Adrenal gland (tissue), 12 donors: ENCODE results near the gene RUNX1. TPM values are rescaled to one million over a fixed set of nuclear protein-coding genes. Genes with fewer than 3 reads are reported as not detected.
A peak's percentile ranks its signal among the peaks of the same experiment; 100 is the strongest.

ENCODE experiments used
- DNase-seq, 7 donors: peaks; one replicate each; pipeline ENCODE4 v3.0.0-alpha.2; 2019 to 2020
- H3K27ac ChIP-seq, 5 donors: fragments of 200-600 bp; sonication (generic) in 4 of 5; 1 replicate in 3 of 5; 2 replicates in 2 of 5; pipeline versions ENCODE4 v1.5.1 to v1.8.0; 2016 to 2020; ENCODE audit warnings: mild to moderate bottlenecking in 1 of 5
- H3K27me3 ChIP-seq: fragments of 200-600 bp; 2 replicates; pipeline ENCODE4 v1.8.0; 2021
- H3K36me3 ChIP-seq, 2 donors: fragments of 200-600 bp; replicated peaks in 1 of 2; 1 replicate in 1 of 2; 2 replicates in 1 of 2; pipeline versions ENCODE4 v1.5.1 to v1.8.0; 2018 to 2022
- H3K4me1 ChIP-seq, 2 donors: fragments of 200-600 bp; replicated peaks in 1 of 2; 1 replicate in 1 of 2; 2 replicates in 1 of 2; pipeline versions ENCODE4 v1.5.1 to v1.8.0; 2018 to 2021
- H3K4me3 ChIP-seq, 4 donors: fragments of 200-600 bp; sonication (generic) in 3 of 4; one replicate each; pipeline ENCODE4 v1.5.1; 2016 to 2018
- H3K9me3 ChIP-seq, 3 donors: fragments of 200-600 bp; sonication (generic) in 1 of 3; replicated peaks in 1 of 3; 1 replicate in 2 of 3; 2 replicates in 1 of 3; pipeline versions ENCODE4 v1.5.1 to v1.8.0; 2016 to 2021
- POLR2A ChIP-seq, 2 donors: fragments of 450-650 bp; IDR thresholded peaks; one replicate each; pipeline ENCODE4 v1.6.1; 2017; ENCODE audit warnings: antibody characterized with exemption in 2 of 2, mild to moderate bottlenecking in 2 of 2, moderate library complexity in 1 of 2
- WGBS, 4 donors: extraction: QIAGEN DNeasy Blood & Tissue Kit in 2 of 4; methylation state at CpG; one replicate each; pipeline versions ENCODE4 v1.1.5 to v1.1.7; 2013 to 2017; 5-methylcytosine and 5-hydroxymethylcytosine counted together
- intact Hi-C, 2 donors: fragments of 100-400 bp; cut with DNase I; formaldehyde crosslinking; loops; one replicate each; pipeline versions ENCODE4 v1.14.1 to v1.15.0; 2022 to 2023
- polyA plus RNA-seq, 3 donors: library from polyadenylated mRNA; stranded (reverse); fragments of 200-250 nt in 2 of 3; fragments of 350-450 nt in 1 of 3; fragmentation: Illumina TruSeq in 1 of 3; extraction: RNeasy Lipid Tissue Mini Kit (QIAGEN cat#74804) in 1 of 3; gene quantifications; one replicate each; pipeline ENCODE4 v1.2.3, GENCODE V29; 2013 to 2014
- total RNA-seq, 9 donors: library from RNA; depleted of rRNA in 4 of 9; stranded (reverse); fragments of >200 nt in 4 of 9; fragments of 120-200 nt in 1 of 9; fragmentation: NEBNext Ultra II Directional in 1 of 9; extraction: Animal tissue kit (Norgen Biotek cat#: 25700) in 1 of 9; gene quantifications; one replicate each; pipeline versions ENCODE4 v1.1.0 to v1.2.4, GENCODE V29; 2013 to 2023
- TF ChIP-seq, protein P1 (sequence below), 6 experiments: fragments of 450-650 bp in 4 of 6; fragments of 200-600 bp in 2 of 6; sonication (generic) in 1 of 6; IDR thresholded peaks; 1 replicate in 5 of 6; 2 replicates in 1 of 6; pipeline versions ENCODE4 v1.5.1 to v1.8.0; 2016 to 2021; ENCODE audit warnings: antibody characterized with exemption in 6 of 6, mild to moderate bottlenecking in 2 of 6, moderate library complexity in 1 of 6
- donor health status: healthy with polysubstance abuse.
- donor health status: Bipolar disorder and iron deficiency.
- donor health status: DM: yes; HTN: yes; CAD: no.
- donor health status: DM: no; HTN: no; CAD: no.
- donor health status: DM: no; HTN: no; CAD: no.
- donor health status: DM: yes; HTN: yes; CAD: no.

Gene RUNX1
- total and polyA plus RNA-seq, 12 donors: 0.83 to 27.2 (median 8.2) TPM

DNA sequence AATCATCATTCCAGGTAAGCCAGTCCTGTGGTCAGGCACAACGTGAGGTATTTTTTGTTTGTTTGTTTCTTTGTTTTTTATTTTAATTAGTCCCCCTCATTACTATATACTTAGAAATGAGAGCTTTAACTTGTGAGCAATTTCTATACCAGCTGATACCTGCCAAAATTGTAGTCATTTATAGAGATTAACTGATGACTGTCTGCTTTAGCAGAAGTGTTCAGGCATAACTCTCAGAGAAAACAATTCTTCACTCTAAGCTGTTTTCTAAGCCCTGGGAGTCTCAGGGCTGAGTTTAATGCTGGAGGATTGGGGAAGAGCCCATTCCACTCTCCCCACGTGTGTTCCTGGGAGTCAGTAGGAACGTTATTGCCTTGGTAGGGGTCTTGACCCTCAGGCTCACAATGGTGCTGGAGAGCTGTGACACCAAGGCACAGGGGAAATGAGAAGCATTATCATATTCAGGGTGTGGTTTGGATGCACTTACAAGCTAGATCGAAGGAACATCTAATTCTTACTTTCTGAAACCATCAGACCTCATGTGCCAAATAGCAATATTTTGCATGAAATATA, 212.1 kb downstream of the RUNX1 start:
- H3K4me3 ChIP-seq: peak overlapping the region in 1 of 4 donors; percentile 26
- no peak for TF ChIP-seq POLR2A (IDR thresholded peaks at IDR 0.05)
- TF ChIP-seq, protein P1, sequence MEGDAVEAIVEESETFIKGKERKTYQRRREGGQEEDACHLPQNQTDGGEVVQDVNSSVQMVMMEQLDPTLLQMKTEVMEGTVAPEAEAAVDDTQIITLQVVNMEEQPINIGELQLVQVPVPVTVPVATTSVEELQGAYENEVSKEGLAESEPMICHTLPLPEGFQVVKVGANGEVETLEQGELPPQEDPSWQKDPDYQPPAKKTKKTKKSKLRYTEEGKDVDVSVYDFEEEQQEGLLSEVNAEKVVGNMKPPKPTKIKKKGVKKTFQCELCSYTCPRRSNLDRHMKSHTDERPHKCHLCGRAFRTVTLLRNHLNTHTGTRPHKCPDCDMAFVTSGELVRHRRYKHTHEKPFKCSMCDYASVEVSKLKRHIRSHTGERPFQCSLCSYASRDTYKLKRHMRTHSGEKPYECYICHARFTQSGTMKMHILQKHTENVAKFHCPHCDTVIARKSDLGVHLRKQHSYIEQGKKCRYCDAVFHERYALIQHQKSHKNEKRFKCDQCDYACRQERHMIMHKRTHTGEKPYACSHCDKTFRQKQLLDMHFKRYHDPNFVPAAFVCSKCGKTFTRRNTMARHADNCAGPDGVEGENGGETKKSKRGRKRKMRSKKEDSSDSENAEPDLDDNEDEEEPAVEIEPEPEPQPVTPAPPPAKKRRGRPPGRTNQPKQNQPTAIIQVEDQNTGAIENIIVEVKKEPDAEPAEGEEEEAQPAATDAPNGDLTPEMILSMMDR (IDR thresholded peaks at IDR 0.05): no peak
- peaks cover 17 to 31% of the 10 kb centered on the region in 2 donors for H3K4me1 ChIP-seq
- intact Hi-C loops: no loop called here
- no peaks in the 10 kb centered on the region for H3K9me3 ChIP-seq
- no peaks in the 10 kb centered on the region for H3K27me3 ChIP-seq
- DNase-seq: peak in 2 of 7 donors; percentile 6 to 17
- H3K27ac ChIP-seq: peak overlapping the region; percentile 73 to 91 (median 78)
- H3K36me3 ChIP-seq: peaks cover 0 to 12% of the 10 kb centered on the region in 2 donors
- WGBS, 4 donors: 36 to 57% (median 40%) methylated on average over 4 of the region's 4 CpGs

DNA sequence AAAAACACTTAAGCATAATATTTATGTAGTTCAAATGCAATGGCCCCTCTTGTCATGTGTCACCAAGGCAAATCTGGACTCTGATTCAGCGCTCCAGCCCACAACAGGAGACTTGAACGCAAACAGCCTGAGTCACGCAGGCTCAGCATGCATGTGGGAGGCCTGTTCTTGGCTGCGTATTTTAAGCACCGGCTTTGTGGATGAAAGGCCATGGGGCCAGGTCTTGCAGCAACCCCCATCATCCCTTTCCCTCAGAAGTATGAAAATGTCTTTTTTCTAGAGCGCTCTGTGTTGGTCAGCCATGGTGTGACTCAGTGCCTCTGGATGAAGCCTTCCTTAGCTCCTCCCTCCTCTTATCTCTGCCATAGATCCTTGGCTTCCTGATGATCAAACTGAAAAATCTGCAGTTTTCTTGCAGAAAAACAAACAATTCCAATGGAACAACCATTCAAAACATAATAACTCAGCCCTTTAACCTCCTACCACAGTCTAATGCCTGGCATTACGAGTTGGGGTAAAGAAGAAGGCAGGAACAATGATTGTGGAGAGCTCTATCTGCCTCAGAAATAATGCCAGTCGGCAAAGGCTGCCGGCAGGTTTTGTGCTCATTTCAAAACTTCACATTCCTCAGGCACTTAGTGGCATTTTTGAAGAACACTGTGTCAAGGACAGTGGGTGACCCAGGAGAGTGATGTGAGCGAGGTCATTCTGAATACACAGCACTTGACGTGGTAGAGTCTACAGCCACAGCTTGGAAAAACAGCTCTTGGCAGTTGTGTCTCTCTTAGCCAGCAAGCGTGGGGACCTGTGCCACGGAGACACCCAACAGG, 212.8 kb downstream of the RUNX1 start:
- Histone ChIP-seq H3K4me3 (peak overlapping the region in 1 of 4 donors; percentile 26), H3K9me3 (no peaks in the 10 kb centered on the region), H3K27me3 (no peaks in the 10 kb centered on the region), H3K27ac (peak overlapping the region; percentile 73 to 91 (median 78)), H3K4me1 (peaks cover 17 to 31% of the 10 kb centered on the region in 2 donors), H3K36me3 (peaks cover 0 to 9% of the 10 kb centered on the region in 2 donors)
- WGBS, 4 donors: 24 to 52% (median 45%) methylated on average over 13 of the region's 13 CpGs
- peak; percentile 25 to 61 for TF ChIP-seq POLR2A (IDR thresholded peaks at IDR 0.05)
- TF ChIP-seq, protein P1 (IDR thresholded peaks at IDR 0.05): no peak
- peak; percentile 56 to 92 (median 85) for DNase-seq
- intact Hi-C loops: no loop called here

DNA sequence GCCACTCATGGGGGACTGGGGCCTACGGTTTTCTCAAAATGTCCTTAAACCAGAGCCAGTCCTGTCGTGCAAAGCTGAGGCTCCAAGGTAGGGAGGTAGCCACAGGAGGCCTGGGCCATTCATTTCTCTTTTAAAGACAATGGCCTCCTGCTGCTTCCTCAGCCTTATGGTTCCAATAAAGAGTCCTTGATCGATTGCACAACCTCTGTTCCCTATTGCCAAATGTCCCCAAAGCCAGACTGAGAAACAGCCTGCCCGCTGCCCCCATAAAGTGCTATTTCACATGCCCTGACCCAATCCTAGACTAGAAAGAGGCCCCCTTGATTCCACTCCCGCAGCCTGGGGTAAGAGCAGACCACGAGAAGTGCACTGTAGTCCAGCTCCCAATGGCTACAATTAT, 213.6 kb downstream of the RUNX1 start:
- H3K27ac ChIP-seq: peak overlapping the region; percentile 73 to 91 (median 78)

More for the DNA sequence above, 213.6 kb downstream of the RUNX1 start:
- Histone ChIP-seq H3K9me3 (no peaks in the 10 kb centered on the region), H3K36me3 (peaks cover 0 to 5% of the 10 kb centered on the region in 2 donors), H3K27me3 (no peaks in the 10 kb centered on the region), H3K4me3 (no peak overlapping the region), H3K4me1 (peaks cover 17 to 31% of the 10 kb centered on the region in 2 donors)
- WGBS, 4 donors: 54 to 69% (median 60%) methylated on average over 6 of the region's 6 CpGs
- DNase-seq: peak; percentile 42 to 73 (median 56)
- no peak for TF ChIP-seq POLR2A (IDR thresholded peaks at IDR 0.05)
- TF ChIP-seq, protein P1 (IDR thresholded peaks at IDR 0.05): no peak
- intact Hi-C loops: no loop called here
